IPS-NIHi7 (cell line): ENCODE data around the gene APH1B.
"Not testable (repeated sequence)": the region's sequence is repeated elsewhere in the genome, so short reads cannot be mapped to it uniquely, and the experiment has no call there.

ENCODE experiments used
- DNase-seq: peaks from one replicate; pipeline ENCODE4 v3.0.0; 2012; ENCODE audit warnings: mixed read lengths; ENCODE audit errors: extremely low spot score

The APH1B gene

DNA sequence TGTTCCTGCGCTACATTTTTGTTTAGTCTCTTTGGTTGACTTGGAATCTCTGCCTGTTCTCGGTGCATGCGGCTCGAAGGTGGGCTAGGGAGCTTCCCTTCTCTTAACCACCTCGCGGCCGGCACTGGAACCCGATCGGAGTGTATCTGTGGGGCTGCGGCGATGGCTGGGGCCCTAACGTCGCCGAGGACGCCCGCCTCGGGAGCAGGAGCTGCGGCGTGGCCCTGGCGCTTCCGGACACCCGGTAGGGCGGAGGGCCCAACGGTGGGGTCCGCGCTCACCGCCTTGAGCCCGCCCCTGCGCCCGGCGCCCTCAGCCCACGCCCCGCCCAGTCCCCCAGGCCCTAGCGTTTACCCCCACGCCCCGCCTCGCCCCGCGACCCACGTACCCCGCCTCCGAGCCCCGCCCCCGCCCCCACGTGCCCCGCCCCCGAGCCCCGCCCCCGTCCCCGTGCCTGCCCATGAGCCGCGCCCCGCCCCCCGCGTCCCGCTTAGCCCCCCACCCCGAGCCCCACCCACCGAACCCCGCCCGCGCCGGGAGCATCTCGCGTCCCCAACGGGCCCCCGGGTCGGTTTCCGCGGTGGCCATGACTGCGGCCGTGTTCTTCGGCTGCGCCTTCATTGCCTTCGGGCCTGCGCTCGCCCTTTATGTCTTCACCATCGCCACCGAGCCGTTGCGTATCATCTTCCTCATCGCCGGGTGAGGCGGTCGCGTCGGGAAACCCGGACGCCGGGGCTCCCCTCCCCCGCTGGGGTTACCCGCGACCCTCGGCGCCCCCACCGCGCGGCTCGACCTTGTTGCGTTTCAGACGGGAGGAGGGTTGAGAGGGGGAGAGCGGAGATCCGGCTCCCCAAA lies at the start of gene APH1B:
TSS of gene APH1B (plus strand) at position 568 of the 855 bp plus-strand sequence. CDS start at position 587, 19 bp downstream.
- peak; percentile 80 for DNase-seq

DNA sequence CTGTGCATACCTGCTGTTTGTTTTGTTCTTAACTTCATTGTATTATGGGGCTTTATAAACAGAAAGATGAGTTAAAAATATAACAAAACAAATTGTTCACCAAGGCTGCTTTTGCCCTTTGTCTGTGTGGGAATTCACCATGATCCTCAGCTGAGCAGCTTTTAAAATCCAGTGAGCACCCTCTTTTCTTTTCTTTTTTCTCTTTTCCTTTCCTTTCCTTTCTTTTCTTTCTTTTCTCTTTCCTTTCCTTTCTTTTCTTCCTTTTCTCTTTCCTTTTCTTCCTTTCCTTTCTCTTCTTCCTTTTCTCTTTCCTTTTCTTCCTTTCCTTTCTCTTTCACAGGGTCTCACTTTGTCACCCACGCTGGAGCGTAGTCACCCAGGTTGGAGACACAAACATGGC lies 49.7 kb upstream of the APH1B start:
- DNase-seq = no peak

DNA sequence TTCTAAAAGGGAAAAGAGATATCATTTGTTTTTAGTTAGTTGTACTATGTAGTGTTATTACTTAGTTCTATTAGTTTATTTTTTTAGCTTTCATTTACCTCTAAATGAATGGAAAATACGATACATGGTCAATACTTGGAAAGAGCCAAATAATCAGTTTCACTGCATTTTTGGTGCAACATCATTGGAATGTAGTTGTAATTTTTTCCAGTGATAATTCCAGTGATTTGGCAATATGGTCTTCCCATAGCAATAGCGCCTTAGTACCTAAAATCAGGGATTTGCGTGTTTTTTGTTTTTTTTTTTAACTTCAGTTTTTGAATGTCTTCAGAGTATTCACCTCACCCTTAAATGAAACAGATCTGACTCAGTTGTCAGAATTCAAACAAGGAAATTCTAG lies 46.2 kb upstream of the APH1B start:
- no peak for DNase-seq

DNA sequence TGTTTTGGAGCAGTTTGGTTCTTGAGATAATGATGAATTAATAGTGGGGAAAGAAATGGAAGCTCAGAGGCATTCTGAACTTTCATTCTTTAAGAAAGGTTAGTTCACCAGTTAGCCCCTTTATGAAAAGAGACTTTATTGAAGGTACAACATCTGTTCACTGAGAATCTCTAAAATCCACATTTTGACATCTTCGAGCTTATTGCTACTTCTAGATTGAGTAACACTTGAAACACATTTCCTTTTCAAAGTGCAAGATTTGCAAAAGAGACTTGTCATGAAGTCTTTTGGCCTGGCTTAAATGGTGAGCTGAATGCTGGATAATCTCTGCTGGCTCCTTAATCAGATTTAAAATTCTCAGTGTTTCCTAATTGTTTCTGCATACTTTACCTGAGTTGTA lies 45.7 kb upstream of the APH1B start:
- DNase-seq = no peak

DNA sequence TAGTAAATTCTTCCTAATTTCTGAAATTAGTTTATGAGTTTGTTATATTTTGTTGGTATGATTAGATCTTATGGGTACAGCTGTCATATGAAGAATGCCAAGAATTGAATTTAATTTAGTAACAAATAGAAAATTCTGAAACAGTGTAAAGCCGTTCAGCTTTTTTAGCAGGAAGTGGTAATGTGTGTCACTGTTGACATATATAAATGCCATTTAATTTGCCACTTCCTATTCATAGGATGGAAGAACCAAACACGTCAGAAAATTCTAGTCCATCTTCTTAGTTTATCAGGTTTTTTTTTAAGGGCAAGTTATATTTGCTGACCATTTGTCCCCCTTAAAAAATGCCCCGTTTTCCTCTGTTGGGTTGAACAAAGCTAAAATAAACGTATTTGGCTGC lies 45.0 kb upstream of the APH1B start:
- DNase-seq = no peak

DNA sequence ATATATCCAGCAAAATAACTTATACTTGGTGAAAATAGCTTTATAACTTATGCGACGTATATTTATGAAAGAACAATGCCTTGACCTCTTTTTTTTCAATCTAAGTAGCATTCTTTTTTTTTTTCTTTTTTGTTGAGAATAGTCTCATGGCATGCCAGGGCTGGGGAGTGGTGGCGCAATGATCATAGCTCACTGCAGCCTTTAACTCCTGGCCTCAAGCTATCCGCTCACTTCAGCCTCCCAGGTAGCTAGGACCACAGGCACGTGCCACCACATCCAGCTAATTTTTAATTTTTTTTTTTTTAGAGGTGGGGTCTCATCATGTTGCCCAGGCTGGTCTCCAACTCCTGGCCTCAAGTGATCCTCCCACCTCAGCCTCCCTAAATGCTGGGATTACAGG lies 44.5 kb upstream of the APH1B start:
- DNase-seq = no peak

DNA sequence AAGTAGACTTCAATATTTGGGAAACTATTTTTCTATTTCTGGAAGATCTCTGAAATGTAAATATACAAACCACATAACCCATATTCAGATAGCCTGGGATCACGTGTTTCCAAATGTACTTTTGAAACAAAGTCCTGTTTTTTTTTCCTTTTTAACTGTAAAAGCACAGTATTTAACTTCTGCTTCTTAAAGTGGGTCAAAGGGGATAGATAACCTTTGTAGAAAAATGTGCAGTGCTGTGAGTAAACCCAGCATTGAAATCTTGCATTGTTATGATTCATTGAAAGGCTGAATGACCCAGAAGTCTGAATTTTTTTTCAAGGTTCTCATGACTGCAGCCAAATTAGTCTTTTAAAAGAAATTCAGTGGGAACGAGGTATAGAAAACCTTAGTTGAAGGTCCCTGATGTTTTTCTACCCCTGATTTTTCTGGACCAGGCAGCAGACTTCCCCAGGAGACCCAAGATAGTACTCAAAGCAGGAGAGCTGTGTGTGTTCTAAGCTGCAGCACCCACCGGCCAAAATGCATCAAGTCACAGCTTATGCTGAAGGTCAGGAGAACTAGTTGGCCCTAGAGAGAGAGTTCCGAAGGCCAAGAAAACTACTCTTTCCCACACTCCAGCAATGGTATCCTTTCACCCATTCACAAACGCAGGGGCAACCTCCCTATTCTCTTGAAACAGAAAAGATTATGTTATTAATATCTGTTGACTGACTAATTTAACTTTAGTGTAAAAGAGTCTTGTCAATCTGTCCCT lies 43.6 kb upstream of the APH1B start:
- no peak for DNase-seq

DNA sequence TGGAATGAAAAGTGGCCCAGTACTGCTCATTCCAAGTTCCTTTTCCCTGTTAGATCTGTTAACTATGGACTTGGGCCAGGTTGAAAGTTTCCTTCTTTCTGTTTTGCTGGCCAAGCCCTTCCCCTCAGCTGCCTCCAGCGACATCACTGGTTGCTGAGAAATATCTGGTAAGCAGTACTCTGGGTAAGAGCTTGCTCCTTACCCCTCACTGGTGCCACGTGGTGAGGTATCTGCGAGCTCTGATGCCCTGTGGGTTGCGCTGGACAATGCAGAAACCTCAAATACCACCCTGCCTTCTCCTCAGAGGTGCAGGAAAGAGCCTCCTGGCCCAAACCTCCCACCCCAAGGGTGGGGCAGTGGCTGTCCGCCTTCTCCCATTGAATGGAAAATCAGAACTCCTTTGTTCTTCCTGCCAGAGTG lies 42.9 kb upstream of the APH1B start:
- no peak for DNase-seq

DNA sequence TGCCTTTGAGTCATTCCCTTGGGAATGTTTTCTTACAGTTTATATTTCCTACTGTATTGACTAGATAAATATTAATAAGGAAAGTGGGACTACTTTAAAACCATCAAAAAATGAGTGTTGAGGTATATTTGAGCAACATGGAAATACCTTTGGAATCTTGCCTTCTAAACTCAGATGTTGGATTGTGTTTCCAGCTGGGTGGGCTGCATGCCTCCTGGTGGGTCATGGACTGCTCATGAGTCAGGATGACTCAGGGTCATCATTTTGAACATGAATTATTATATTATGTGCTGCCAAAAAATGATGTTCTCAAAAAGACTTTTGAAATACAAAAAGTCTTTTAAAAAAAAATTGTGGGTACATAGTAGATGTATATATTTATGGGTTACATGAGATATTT lies 41.1 kb upstream of the APH1B start:
- DNase-seq = no peak

DNA sequence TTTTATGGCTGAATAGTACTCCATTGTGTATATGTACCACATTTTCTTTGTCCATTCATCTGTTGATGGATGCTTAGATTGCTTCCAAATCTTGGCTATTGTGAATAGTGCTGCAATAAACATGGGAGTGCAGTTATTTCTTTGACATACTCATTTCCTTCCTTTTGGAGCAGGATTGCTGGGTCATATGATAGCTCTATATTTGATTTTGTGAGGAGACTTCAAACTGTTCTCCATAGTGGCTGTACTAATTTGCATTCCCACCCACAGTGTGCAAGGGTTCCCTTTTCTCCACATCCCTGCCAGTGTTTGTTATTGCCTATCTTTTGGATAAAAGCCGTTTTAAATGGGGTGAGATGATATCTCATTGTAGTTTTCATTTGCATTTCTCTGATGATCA lies 40.3 kb upstream of the APH1B start:
- DNase-seq = not testable (repeated sequence)

DNA sequence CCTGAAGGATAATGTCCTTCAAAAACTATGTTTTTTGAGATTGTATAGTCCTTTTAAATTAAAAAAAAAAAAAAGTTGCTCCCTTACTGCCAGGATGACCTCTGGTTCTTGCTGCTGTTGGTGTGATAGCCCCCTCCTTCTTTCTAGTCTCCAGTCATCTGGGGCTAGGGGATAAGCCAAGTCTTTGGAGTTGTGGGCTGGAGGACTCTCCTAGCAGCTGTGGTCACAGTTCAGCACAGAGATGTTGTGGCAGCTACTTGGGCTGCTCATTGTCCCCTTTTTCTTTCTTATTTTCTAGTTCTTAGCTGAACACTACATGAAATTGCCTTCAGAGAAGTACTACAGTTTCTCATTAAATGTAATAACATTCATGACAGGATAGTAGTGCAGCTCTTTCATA lies 39.2 kb upstream of the APH1B start:
- DNase-seq = no peak

DNA sequence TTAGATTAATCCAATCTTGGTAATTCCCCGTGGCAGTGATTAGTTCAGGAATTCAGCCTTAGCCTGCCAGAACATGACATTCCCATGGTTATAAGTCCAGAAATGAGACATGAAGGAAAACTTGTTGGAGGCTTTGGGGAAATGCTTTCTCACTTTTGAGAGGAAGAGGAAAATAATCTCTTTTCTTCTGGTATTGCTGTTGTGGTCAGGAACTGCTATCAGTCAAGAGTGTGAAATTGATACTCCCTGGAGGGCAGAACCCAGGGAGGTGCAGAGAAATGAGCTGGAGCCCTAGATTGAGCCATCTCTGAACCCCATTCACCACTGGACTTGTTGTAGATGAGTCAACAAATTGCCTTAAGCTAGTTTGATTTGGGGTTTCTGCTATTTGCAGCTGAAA lies 38.6 kb upstream of the APH1B start:
- no peak for DNase-seq

DNA sequence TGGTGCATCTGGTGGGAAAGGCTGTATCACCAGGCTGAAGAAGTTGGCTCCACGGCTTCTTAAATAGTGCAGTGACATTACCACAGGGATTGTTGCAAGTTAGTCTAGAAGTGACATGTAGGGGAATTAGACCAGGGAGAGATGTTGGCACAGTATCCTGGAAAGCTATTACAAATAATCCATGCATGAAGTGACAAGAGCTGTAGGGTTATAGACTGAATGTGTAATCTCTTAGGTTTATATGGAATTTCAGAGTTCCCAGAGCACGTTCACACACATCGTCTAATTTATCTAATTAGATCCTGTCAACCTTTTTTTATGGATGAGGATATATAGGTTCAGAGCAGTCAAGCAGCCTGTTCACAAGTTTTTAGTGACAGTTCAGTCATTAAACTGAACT lies 37.3 kb upstream of the APH1B start:
- no peak for DNase-seq

DNA sequence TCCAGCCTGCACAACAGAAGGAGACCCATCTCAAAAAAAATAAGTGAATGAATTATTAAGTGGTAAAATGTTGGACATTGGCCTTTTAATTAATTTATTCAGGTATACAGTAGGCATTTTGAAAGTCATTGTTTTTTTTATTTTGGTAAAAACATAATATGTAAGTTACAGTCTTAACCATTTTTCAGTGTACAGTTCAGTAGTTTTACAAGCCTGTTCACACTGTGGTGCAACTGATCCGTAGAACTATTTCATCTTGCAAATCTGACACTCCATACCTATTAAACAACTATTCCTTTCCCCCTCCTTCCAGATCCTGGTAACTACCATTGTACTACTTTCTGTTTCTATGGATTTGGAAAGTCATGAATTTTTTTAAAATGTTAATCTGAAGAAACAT lies 36.1 kb upstream of the APH1B start:
- no peak for DNase-seq

DNA sequence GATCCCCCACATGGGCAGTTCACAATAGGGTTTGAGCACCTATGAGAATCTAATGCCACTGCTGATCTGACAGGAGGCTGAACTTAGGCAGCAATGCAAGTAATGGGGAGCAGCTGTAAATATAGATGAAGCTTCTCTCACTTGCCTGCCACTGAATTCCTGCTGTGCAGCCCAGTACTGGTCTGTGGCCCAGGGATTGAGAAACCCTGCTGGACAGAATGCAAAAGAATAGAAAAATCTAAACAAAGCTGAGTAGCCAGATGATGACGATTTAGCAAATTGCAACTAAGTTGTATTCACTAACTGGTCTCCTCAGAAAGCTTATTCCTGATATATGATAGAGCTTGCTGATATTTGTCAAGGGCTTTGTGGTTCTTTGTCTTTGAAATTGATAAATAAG lies 34.3 kb upstream of the APH1B start:
- DNase-seq = no peak

DNA sequence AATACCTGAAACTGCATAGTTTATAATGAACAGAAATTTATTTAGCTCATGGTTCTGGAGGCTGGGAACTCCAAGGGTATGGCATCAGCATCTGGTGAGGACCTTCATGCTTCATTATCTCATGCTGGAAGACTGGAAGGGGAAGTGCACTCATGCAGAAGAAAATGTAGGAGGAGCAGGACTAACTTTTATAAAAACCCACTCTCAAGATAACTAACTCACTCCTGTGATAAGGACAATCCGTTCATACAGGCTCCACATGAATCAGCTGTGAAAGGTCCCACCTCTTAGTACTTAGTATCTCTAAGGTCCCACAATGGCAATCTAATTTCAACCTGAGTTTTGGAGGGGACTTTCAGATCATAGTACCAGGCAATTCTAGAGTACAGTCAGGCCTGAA lies 33.6 kb upstream of the APH1B start:
- no peak for DNase-seq

DNA sequence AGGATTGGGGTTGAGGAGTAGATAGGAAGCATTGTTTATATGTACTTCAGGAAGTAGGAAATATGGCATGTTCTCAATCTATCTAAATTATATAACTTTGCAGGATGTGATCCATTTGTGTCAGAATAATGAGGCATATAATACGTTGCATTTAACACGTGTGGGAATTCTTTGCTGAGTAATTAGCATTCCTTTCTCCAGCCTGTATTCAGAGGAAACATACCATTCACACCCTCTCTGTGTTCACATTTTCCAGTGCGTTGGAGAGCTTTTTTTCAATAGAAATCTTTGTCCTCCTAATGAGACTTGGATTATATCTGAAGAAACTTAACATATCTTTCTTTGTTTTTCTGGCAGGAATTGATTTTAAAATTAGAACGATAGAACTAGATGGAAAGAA lies 33.0 kb upstream of the APH1B start:
- DNase-seq = no peak

DNA sequence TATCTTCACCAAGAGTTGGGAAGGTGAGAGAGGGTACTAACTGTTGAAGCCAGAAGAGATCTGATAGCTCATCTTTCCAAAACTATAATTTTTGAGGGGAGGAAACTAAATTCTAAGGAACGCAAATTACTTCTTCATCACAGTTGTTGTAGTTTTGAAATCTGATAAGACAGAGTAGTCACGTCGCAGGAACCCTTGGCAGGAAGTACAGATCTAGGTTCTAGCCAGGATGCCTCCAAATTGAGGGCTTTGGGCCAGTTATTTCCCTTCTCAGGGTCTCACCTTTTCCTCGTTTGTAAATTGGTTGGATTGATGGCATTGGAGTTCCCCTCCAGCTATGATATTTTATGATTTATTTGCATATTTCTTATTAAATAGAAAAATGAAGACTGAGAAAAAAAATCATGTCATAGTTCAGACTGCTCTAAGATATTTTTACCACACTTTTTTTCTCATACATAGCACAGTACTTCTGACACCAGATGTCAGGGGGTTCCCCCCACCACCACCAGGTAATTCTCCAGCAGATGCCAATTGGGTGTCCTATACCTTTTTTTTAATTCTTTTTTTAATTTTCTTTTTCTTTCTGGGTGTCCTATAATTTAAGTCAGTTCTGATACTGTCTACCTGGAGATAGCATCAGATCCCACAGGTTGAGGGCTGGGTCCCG lies 32.3 kb upstream of the APH1B start:
- no peak for DNase-seq

DNA sequence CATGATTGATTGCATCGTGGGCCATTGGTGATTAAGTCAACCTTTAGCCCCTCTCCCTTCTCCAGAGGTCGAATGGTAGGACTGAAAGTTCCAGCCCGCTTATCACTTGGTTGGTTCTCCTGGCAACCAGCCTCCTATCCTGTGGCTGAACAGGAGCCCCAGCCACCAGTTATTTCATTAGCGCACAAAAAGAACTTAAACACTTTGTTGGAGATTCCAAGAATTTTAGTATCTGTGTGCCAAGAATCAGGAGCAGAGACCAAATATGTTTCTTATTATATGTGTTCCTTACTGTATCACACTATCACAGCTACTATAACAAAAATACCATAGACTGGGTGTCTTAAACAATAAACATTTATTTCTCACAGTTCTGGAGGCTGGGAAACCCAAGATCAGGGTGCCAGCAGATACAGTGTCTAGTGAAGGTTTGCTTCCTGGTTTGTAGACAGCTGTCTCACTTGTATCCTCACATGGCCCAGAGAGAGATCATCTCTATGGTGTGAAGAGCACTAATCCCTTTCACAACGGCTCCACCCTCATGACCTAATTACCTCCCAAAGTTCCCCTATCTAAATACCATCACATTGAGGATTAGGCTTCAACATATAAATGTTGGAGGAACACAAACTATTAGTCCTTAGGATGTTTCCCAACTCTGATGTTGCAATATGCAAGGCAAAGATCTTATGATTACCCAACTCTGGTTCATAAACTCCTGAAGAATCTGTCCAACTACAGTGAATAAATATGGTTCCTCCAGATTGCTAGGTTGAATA lies 30.5 kb upstream of the APH1B start:
- DNase-seq = no peak

DNA sequence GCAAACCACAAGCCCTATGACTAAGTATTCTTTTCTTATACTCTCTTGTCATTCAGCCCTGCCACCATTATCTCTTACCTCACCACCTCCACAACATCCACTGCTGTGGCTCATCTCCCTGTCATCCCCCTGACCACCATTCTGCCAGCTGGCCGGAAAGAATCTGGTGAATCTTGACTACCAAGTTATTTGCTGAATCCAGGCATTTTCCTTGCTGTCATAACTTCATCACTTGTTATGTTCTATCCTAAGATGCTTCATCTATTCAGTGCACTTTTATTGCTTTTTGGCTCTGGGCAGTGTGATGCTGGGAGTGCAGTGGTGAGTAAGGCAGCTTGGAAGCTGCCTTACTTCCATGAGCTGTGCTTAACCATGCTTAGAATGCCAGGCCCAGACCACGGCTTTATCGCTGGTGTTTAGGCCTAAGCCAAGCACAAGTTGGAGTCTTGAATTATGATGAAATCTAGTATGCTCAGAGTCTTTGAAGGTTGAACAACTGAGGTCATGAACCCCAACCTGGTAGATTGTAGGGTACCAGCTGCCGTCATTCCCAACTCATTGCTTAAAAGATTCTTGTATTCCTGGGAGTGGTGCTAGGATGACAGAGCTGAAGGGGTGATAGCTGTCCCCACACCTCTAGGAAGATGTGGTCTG lies 27.0 kb upstream of the APH1B start:
- no peak for DNase-seq

DNA sequence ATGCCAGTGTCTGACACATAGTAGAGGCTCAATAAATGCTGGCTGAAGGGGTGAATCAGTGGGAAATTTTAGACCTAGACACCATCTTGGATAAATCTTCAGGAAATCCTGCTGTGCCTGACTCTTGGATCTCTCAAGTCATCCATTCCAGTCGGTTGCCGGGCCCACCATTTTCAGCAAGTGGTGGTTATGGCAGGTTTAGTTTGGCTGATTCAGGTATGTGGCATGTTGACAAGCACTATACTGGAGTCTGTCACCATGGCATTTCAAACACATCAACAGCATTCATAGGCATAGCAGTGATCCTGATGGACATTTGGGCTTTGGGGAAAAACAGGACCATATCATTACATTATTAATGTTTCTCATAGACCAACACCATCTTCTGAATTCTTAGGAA lies 25.7 kb upstream of the APH1B start:
- no peak for DNase-seq
